RWPE1 (cell line): ENCODE data around the gene MBOAT2.

Experiments
- CTCF ChIA-PET: fragments of 350-600 bp; sonication (Branson Sonifier 250); formaldehyde crosslinking; extraction: SDS; loops from one replicate; lab custom pipeline; 2021; lab: Yijun Ruan, JAX
- POLR2A ChIA-PET: fragments of 400-600 bp; formaldehyde crosslinking; extraction: SDS; loops from one replicate; lab custom pipeline; 2020; ENCODE audit warnings: antibody characterized with exemption; ENCODE audit not compliant: low non-redundant PET; lab: Yijun Ruan, JAX
- DNase-seq: peaks from one replicate; pipeline ENCODE4 v3.0.0; 2012; ENCODE audit warnings: low spot score
- H3K27ac ChIP-seq: fragments of 450-650 bp; 2 replicates; pipeline ENCODE4 v1.5.1; 2017
- CTCF ChIP-seq: fragments of 450-650 bp; conservative IDR thresholded peaks from 2 replicates; pipeline ENCODE4 v1.5.1; 2017; ENCODE audit warnings: low read depth, mild to moderate bottlenecking

The MBOAT2 gene

GRCh38 chr2:8997631-8998030 is 5.9 kb downstream of the MBOAT2 start:
- no peak for TF ChIP-seq CTCF
- no peak overlapping the region for H3K27ac ChIP-seq
- no peak for DNase-seq
- POLR2A ChIA-PET, result no interaction called here
- CTCF ChIA-PET, result no interaction called here

- CTCF ChIA-PET, result no interaction called here
- no peak for TF ChIP-seq CTCF
- DNase-seq, result no peak
- POLR2A ChIA-PET, result no interaction called here
- no peak overlapping the region for H3K27ac ChIP-seq
Observed at GRCh38 chr2:8997108-8997507, 6.4 kb downstream of the MBOAT2 start.

DNA sequence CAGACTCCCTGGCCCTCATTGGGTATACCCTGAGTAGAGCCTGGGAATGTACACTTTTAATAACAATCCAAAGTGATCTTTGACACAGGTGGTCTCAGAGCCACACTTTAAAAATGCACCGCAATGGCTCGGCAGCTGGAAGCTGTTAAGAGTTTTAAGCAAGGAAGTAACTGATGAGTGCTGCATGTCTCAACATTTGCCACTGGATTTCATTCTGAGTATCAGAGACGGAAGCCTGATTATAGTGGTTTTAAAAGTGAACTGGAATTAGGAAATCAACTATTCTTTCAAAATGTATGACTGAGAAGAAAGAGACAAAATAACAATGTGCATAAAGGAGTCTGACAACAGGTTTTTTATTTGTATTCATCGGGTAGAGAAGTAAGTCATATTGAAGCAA is 7.5 kb downstream of the MBOAT2 start:
- TF ChIP-seq CTCF, result no peak
- no peak overlapping the region for H3K27ac ChIP-seq
- CTCF ChIA-PET, result no interaction called here
- DNase-seq, result no peak
- POLR2A ChIA-PET, result no interaction called here

GRCh38 chr2:8994386-8994785 is 9.1 kb downstream of the MBOAT2 start:
- H3K27ac ChIP-seq, result no peak overlapping the region
- TF ChIP-seq CTCF, result no peak
- ChIA-PET CTCF (no interaction called here), POLR2A (no interaction called here)
- no peak for DNase-seq

DNA sequence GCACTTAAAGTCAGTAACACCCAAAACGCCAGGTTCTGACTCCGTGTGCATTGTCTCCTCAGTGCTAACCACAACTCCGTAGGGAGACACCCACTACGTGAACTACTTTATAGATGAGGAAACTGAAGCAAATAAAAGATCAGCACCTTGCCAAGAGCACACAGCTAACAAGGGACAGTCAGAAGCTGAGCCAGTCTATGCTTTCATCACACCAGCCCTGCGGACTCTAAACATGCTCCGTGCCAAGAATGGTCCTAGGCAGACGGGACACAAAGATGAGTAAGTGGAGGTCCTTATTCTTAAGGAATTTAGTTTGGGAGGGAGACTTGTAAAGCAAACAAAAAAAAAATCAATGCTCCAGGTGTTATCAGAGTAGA is 9.6 kb downstream of the MBOAT2 start:
- ChIA-PET CTCF (no interaction called here), POLR2A (no interaction called here)
- no peak for TF ChIP-seq CTCF
- no peak for DNase-seq
- no peak overlapping the region for H3K27ac ChIP-seq

- H3K27ac ChIP-seq, result no peak overlapping the region
- CTCF ChIA-PET, result no interaction called here
Observed at GRCh38 chr2:8993196-8993901, 10.1 kb downstream of the MBOAT2 start.

More at GRCh38 chr2:8993196-8993901, 10.1 kb downstream of the MBOAT2 start:
- TF ChIP-seq CTCF, result no peak
- no peak for DNase-seq
- POLR2A ChIA-PET, result no interaction called here
